ENCODE results near the gene HNRNPLL. TPM values are rescaled to one million over a fixed set of nuclear protein-coding genes. Genes with fewer than 3 reads are reported as not detected.

The HNRNPLL gene
- total RNA-seq, 1 donor from 2014 or later = 39.2 TPM

- no peaks in the 10 kb centered on the region for H3K36me3 ChIP-seq (ENCODE audit: control insufficient read depth, insufficient read depth, low read length)
- TF ChIP-seq CTCF (IDR thresholded peaks at IDR 0.05; ENCODE audit: insufficient read depth, low read length, poor library complexity, severe bottlenecking) = no peak
- H3K27me3 ChIP-seq (ENCODE audit: control insufficient read depth, insufficient read depth, low read length) = no peaks in the 10 kb centered on the region
- H3K4me3 ChIP-seq (ENCODE audit: low read depth, low read length) = peak overlapping the region; percentile 1
- no peak for DNase-seq (ENCODE audit: low read depth)
These were observed 3.0 kb downstream of the HNRNPLL start for GRCh38 chr2:38599706-38600105.

- no peak overlapping the region for H3K4me3 ChIP-seq (ENCODE audit: low read depth, low read length)
- no peak for DNase-seq (ENCODE audit: low read depth)
- no peak for TF ChIP-seq CTCF (IDR thresholded peaks at IDR 0.05; ENCODE audit: insufficient read depth, low read length, poor library complexity, severe bottlenecking)
These were observed 3.8 kb downstream of the HNRNPLL start for GRCh38 chr2:38598991-38599295.

GRCh38 chr2:38598200-38598990, 4.3 kb downstream of the HNRNPLL start:
- no peak overlapping the region for H3K4me3 ChIP-seq (ENCODE audit: low read depth, low read length)
- no peak for TF ChIP-seq CTCF (IDR thresholded peaks at IDR 0.05; ENCODE audit: insufficient read depth, low read length, poor library complexity, severe bottlenecking)

More at GRCh38 chr2:38598991-38599295, 3.8 kb downstream of the HNRNPLL start:
- no peaks in the 10 kb centered on the region for H3K27me3 ChIP-seq (ENCODE audit: control insufficient read depth, insufficient read depth, low read length)
- no peaks in the 10 kb centered on the region for H3K36me3 ChIP-seq (ENCODE audit: control insufficient read depth, insufficient read depth, low read length)

GRCh38 chr2:38597115-38597514, 5.6 kb downstream of the HNRNPLL start:
- Histone ChIP-seq H3K4me3 (ENCODE audit: low read depth, low read length) (no peak overlapping the region), H3K36me3 (ENCODE audit: control insufficient read depth, insufficient read depth, low read length) (peaks cover 1% of the 10 kb centered on the region), H3K27me3 (ENCODE audit: control insufficient read depth, insufficient read depth, low read length) (no peaks in the 10 kb centered on the region)
- no peak for DNase-seq (ENCODE audit: low read depth)
- TF ChIP-seq CTCF (IDR thresholded peaks at IDR 0.05; ENCODE audit: insufficient read depth, low read length, poor library complexity, severe bottlenecking) = no peak

More at GRCh38 chr2:38598200-38598990, 4.3 kb downstream of the HNRNPLL start:
- peaks cover 1% of the 10 kb centered on the region for H3K36me3 ChIP-seq (ENCODE audit: control insufficient read depth, insufficient read depth, low read length)
- DNase-seq (ENCODE audit: low read depth) = no peak
- H3K27me3 ChIP-seq (ENCODE audit: control insufficient read depth, insufficient read depth, low read length) = no peaks in the 10 kb centered on the region

- no peak for DNase-seq (ENCODE audit: low read depth)
- no peak for TF ChIP-seq CTCF (IDR thresholded peaks at IDR 0.05; ENCODE audit: insufficient read depth, low read length, poor library complexity, severe bottlenecking)
- no peaks in the 10 kb centered on the region for H3K27me3 ChIP-seq (ENCODE audit: control insufficient read depth, insufficient read depth, low read length)
- no peak overlapping the region for H3K4me3 ChIP-seq (ENCODE audit: low read depth, low read length)
- peaks cover 1% of the 10 kb centered on the region for H3K36me3 ChIP-seq (ENCODE audit: control insufficient read depth, insufficient read depth, low read length)
These were observed 6.5 kb downstream of the HNRNPLL start for GRCh38 chr2:38596229-38596628.

GRCh38 chr2:38592951-38593350, 9.8 kb downstream of the HNRNPLL start:
- TF ChIP-seq CTCF (IDR thresholded peaks at IDR 0.05; ENCODE audit: insufficient read depth, low read length, poor library complexity, severe bottlenecking) = no peak
- DNase-seq (ENCODE audit: low read depth) = no peak
- H3K36me3 ChIP-seq (ENCODE audit: control insufficient read depth, insufficient read depth, low read length) = peaks cover 1% of the 10 kb centered on the region
- no peak overlapping the region for H3K4me3 ChIP-seq (ENCODE audit: low read depth, low read length)
- no peaks in the 10 kb centered on the region for H3K27me3 ChIP-seq (ENCODE audit: control insufficient read depth, insufficient read depth, low read length)

Measured in kidney epithelial cell (primary cell).